ENCODE data around the gene SDK1.

Gene SDK1

DNA sequence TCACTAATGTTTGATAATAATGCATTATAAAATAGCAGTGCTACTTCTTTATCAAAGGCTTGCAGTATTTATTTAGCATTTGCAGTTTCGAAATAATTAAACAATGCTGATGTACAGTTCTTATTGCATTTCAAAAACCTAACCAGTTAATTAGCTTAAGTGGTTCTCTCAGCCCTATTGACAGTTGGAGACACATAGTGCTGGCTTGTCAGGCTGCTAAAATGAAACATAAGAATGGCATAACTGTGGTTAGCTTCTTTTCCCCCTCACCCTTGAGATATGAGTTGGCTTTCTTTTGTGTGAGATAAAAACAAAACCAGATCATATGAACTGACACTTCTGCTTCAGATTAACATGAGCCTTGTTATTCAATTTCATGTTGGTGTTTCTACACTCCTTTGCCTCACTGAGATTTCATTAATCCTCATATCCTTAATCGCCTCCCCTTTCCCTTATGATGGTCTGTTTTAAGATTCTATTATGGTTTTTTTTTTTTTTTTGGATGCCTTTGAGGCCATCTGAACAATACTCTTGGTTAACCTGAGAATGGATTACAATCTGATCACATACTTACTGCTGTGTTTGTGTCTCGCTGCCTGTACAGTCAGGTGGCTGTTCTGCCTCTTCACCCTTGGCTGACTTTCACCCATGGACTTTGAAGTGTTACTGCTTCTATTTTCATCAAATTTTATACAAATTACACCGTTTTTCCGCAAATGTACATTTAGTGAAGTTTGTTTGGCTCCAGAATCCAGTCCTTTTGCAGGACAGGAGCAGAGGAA is 108.0 kb downstream of the SDK1 start:
- no peak for DNase-seq (ENCODE audit: low spot score)
- TF ChIP-seq, protein P1, sequence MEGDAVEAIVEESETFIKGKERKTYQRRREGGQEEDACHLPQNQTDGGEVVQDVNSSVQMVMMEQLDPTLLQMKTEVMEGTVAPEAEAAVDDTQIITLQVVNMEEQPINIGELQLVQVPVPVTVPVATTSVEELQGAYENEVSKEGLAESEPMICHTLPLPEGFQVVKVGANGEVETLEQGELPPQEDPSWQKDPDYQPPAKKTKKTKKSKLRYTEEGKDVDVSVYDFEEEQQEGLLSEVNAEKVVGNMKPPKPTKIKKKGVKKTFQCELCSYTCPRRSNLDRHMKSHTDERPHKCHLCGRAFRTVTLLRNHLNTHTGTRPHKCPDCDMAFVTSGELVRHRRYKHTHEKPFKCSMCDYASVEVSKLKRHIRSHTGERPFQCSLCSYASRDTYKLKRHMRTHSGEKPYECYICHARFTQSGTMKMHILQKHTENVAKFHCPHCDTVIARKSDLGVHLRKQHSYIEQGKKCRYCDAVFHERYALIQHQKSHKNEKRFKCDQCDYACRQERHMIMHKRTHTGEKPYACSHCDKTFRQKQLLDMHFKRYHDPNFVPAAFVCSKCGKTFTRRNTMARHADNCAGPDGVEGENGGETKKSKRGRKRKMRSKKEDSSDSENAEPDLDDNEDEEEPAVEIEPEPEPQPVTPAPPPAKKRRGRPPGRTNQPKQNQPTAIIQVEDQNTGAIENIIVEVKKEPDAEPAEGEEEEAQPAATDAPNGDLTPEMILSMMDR (IDR thresholded peaks at IDR 0.05; ENCODE audit: extremely low read depth, missing control alignments) = no peak

GRCh38 chr7:3412871-3413270 is 111.8 kb downstream of the SDK1 start:
- no peak for DNase-seq (ENCODE audit: low spot score)
- TF ChIP-seq, protein P1 (IDR thresholded peaks at IDR 0.05; ENCODE audit: extremely low read depth, missing control alignments) = no peak

- TF ChIP-seq, protein P1 (IDR thresholded peaks at IDR 0.05; ENCODE audit: extremely low read depth, missing control alignments) = no peak
- DNase-seq (ENCODE audit: low spot score) = no peak
Measured at GRCh38 chr7:3415861-3416312, 114.8 kb downstream of the SDK1 start.

DNA sequence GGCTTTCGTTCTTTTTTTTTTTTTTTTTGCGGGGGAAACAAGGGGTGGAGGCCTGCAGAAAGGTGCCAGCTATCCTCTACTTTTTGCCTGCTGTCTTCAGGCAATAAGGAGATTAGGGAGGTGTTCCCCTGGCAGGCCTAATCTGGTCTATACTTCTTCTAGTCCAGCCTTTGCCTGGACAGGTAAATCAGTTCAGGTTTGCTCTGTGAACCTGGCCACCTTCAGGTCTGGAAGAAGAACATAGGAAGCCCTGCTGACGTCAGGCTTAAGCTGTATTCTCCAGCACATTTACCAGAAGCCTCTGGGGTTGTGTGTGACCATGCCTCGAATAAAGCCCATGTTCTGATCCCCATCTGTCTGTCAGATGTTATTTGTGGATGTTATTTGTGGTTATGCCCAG is 115.4 kb downstream of the SDK1 start:
- TF ChIP-seq, protein P1 (IDR thresholded peaks at IDR 0.05; ENCODE audit: extremely low read depth, missing control alignments) = no peak
- DNase-seq (ENCODE audit: low spot score) = no peak

- no peak for DNase-seq (ENCODE audit: low spot score)
- TF ChIP-seq, protein P1 (IDR thresholded peaks at IDR 0.05; ENCODE audit: extremely low read depth, missing control alignments) = no peak
Measured at GRCh38 chr7:3425087-3425486, 124.0 kb downstream of the SDK1 start.

DNA sequence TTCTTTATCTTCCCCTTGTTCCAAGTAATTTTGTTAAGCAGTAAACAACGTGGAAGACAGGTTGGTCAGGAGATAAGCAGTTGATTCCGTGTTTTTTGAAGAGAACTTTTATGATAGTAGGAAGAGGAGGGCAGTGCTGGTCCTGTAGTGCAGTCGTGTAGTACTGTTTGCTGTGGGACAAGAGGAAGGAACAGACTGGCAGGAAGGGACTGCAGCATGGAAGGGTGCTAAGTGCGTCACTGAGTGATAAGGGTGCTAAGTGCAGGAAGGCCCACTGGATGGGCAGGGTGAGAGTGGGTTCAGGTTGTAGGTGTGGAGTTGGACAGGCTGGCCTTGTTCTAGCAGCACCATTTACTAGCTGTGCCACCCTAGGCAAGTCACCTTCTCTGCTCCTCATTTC is 125.0 kb downstream of the SDK1 start:
- TF ChIP-seq, protein P1 (IDR thresholded peaks at IDR 0.05; ENCODE audit: extremely low read depth, missing control alignments) = no peak
- DNase-seq (ENCODE audit: low spot score) = no peak

- DNase-seq (ENCODE audit: low spot score) = no peak
- TF ChIP-seq, protein P1 (IDR thresholded peaks at IDR 0.05; ENCODE audit: extremely low read depth, missing control alignments) = no peak
Measured at GRCh38 chr7:3427957-3428356, 126.9 kb downstream of the SDK1 start.

Measured in GM20000 (cell line).